ENCODE measurements around the gene UQCRHL.

UQCRHL gene

GRCh38 chr1:15767941-15768340 lies 39.5 kb downstream of the UQCRHL start:
- no peak for DNase-seq (ENCODE audit: low read depth)
- no peak for TF ChIP-seq CTCF (conservative IDR thresholded peaks at IDR 0.05; ENCODE audit: low read depth, low read length)
- no peak overlapping the region for H3K4me3 ChIP-seq (ENCODE audit: low read depth, low read length)

DNA sequence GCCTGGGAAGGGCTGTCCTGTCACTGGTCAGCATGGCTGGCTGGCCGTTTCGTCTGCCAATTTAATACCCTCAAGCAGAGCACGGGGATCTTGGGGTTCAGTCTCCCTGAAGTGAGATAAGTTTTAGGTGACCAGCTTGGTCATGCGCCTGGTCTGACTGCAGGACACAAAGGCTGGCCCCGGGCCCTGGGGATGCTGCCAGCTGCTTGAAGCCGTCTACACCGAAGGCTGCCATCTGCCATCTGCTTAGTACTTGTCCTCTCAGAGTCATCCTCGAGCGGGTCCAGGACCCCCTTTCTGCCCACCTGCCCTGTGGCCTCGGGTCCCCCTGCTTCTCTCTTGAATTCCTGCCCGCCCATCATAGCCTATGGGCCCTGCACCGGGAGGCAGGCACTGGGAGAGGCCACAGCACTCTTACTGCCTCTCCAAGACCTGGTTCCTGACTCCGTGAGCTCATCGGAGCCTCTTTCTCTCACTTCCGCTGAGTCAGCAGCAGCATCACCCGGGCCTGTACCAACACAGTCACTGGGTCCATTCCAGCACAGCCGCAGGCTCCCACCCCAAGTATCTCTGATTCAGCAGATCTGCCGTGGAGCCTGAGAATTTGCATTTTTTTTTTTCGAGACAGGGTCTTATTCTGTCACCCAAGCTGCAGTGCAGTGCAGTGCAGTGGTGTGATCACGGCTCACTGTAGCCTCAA lies 41.8 kb downstream of the UQCRHL start:
- DNase-seq (ENCODE audit: low read depth): peak; percentile 70
- H3K4me3 ChIP-seq (ENCODE audit: low read depth, low read length): no peak overlapping the region
- TF ChIP-seq CTCF (conservative IDR thresholded peaks at IDR 0.05; ENCODE audit: low read depth, low read length): no peak

DNA sequence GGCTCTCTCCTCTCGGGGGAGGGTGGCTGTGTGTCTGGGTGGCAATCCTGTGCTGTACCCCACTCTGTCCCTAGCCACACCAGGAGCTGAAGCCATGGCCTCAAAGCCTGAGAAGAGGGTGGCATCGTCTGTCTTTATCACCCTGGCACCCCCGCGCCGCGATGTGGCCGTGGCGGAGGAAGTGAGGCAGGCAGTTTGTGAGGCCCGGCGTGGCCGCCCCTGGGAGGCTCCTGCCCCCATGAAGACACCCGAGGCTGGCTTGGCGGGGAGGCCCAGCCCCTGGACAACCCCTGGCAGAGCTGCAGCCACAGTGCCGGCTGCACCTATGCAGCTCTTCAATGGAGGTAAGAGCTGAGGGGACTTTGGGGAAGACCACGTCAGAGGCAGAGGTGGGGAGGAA lies 42.6 kb downstream of the UQCRHL start:
- no peak for DNase-seq (ENCODE audit: low read depth)
- no peak for TF ChIP-seq CTCF (conservative IDR thresholded peaks at IDR 0.05; ENCODE audit: low read depth, low read length)
- no peak overlapping the region for H3K4me3 ChIP-seq (ENCODE audit: low read depth, low read length)

DNA sequence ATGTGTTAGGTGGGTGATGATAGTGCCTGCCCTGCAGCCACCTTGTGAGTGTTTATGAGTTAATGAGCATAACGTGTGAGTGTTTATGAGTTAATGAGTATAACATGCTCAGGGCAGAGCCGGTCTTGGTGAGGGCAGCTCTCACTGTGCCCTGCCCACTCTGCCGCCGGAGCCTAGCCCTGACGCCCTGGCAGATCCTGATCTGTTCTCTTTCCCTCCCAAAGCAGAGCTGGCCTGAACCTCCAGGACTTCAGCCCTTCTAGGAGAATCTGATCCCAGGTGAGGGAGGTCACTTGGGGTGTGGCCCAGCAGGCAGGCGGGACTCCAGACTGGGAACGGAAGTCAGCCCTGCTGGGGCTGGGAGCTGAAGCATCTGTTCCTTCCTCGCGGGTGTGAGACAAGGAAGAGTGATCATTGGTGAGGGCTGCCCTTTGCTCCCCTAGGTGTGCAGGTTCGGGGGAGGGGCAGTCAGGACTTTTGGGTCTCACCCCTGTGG lies 43.1 kb downstream of the UQCRHL start:
- no peak for TF ChIP-seq CTCF (conservative IDR thresholded peaks at IDR 0.05; ENCODE audit: low read depth, low read length)
- H3K4me3 ChIP-seq (ENCODE audit: low read depth, low read length): no peak overlapping the region
- DNase-seq (ENCODE audit: low read depth): no peak

- no peak for TF ChIP-seq CTCF (conservative IDR thresholded peaks at IDR 0.05; ENCODE audit: low read depth, low read length)
These were observed 44.9 kb downstream of the UQCRHL start for GRCh38 chr1:15762546-15762945.

GRCh38 chr1:15761366-15762128 lies 45.9 kb downstream of the UQCRHL start:
- TF ChIP-seq CTCF (conservative IDR thresholded peaks at IDR 0.05; ENCODE audit: low read depth, low read length): no peak
- H3K4me3 ChIP-seq (ENCODE audit: low read depth, low read length): peak overlapping the region; percentile 78
- DNase-seq (ENCODE audit: low read depth): peak; percentile 34

More at GRCh38 chr1:15762546-15762945, 44.9 kb downstream of the UQCRHL start:
- no peak for DNase-seq (ENCODE audit: low read depth)
- H3K4me3 ChIP-seq (ENCODE audit: low read depth, low read length): no peak overlapping the region
